Naive B cell (primary cell): Measurements from ENCODE around the gene SUN2. TPM values are rescaled to one million over a fixed set of nuclear protein-coding genes. Genes with fewer than 3 reads are reported as not detected.

Experiments
- ATAC-seq, 2 donors: fragments of 150-1000 bp; cut with Tn5 transposase; 2 replicates each; pipeline ENCODE4 v1.10.0; 2021; ENCODE audit warnings: low read depth in 2 of 2, mild to moderate bottlenecking in 2 of 2, moderate library complexity in 2 of 2
- DNase-seq: peaks from one replicate; pipeline ENCODE4 v3.0.0; 2022
- H3K27ac Mint-ChIP-seq, 6 donors: one replicate each; pipeline ENCODE4 v1.8.0; 2020 to 2022; ENCODE audit warnings: mild to moderate bottlenecking in 6 of 6, mixed read lengths in 6 of 6, moderate library complexity in 5 of 6, inconsistent platforms in 2 of 6
- H3K27me3 Mint-ChIP-seq, 3 donors: one replicate each; pipeline ENCODE4 v1.8.0; 2021 to 2022; ENCODE audit warnings: mixed read lengths in 3 of 3, mild to moderate bottlenecking in 1 of 3
- H3K36me3 Mint-ChIP-seq, 2 donors: one replicate each; pipeline ENCODE4 v1.8.0; 2020 to 2022; ENCODE audit warnings: mixed read lengths in 2 of 2, inconsistent platforms in 1 of 2, mild to moderate bottlenecking in 1 of 2
- H3K4me1 Mint-ChIP-seq, 3 donors: one replicate each; pipeline ENCODE4 v1.8.0; 2020 to 2022; ENCODE audit warnings: mixed read lengths in 3 of 3, inconsistent platforms in 1 of 3, mild to moderate bottlenecking in 1 of 3, moderate library complexity in 1 of 3
- H3K4me3 Mint-ChIP-seq, 8 donors: one replicate each; pipeline ENCODE4 v1.8.0; 2020 to 2022; ENCODE audit warnings: mild to moderate bottlenecking in 8 of 8, mixed read lengths in 8 of 8, moderate library complexity in 8 of 8, inconsistent platforms in 2 of 8
- H3K9me3 Mint-ChIP-seq, 7 donors: one replicate each; pipeline ENCODE4 v1.8.0; 2020 to 2022; ENCODE audit warnings: mixed read lengths in 7 of 7, mild to moderate bottlenecking in 5 of 7, inconsistent platforms in 2 of 7, moderate library complexity in 1 of 7
- polyA plus RNA-seq, 6 donors: library from polyadenylated mRNA; unstranded; fragments of 300-500 nt; fragmentation: Illumina TruSeq; gene quantifications; one replicate each; pipeline ENCODE4 v1.2.3, GENCODE V29; 2021; ENCODE audit warnings: low read depth in 6 of 6

The SUN2 gene
- polyA plus RNA-seq, 6 donors from 2014 or later = 146 to 327 (median 208) TPM

GRCh38 chr22:38724176-38724575 is 31.6 kb downstream of the SUN2 start:
- Mint-ChIP-seq H3K4me1 (peaks cover 15 to 20% (median 18%) of the 10 kb centered on the region in 3 donors), H3K27me3 (no peaks in the 10 kb centered on the region), H3K4me3 (no peak overlapping the region), H3K36me3 (peaks cover 16 to 40% of the 10 kb centered on the region in 2 donors), H3K9me3 (no peaks in the 10 kb centered on the region), H3K27ac (peak overlapping the region in 2 of 6 donors; percentile 44 to 78)
- ATAC-seq (no peak), DNase-seq (no peak)

DNA sequence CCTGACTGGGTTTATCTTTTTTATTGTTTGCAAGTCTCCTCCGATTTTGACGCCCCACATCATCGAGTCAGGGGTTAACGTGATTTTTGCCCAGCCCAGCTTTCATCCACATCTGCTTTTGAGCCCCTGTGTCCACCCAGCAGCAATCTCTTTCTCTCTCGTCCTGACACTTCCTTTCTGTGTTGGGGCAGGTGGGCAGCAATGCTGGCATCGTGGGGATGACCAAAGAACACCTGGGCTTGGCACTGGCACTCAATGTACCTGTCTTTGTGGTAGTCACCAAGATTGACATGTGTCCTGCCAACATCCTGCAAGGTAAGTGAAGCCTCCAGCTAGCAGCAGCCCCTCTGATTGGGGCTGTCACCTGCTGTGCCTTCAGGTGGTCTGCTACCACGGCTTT is 34.2 kb downstream of the SUN2 start:
- Mint-ChIP-seq H3K4me1 (peaks cover 13 to 23% (median 14%) of the 10 kb centered on the region in 3 donors), H3K27ac (peak overlapping the region in 3 of 6 donors; percentile 43 to 85 (median 72)), H3K9me3 (no peaks in the 10 kb centered on the region), H3K36me3 (peaks cover 16 to 39% of the 10 kb centered on the region in 2 donors), H3K4me3 (no peak overlapping the region), H3K27me3 (no peaks in the 10 kb centered on the region)
- ATAC-seq (no peak), DNase-seq (no peak)

GRCh38 chr22:38720350-38720749 is 35.4 kb downstream of the SUN2 start:
- H3K27me3 Mint-ChIP-seq = no peaks in the 10 kb centered on the region
- peaks cover 11 to 34% of the 10 kb centered on the region in 2 donors for H3K36me3 Mint-ChIP-seq
- no peak for DNase-seq
- H3K4me1 Mint-ChIP-seq = peaks cover 14 to 24% (median 14%) of the 10 kb centered on the region in 3 donors
- no peak overlapping the region for H3K27ac Mint-ChIP-seq
- no peak for ATAC-seq
- no peaks in the 10 kb centered on the region for H3K9me3 Mint-ChIP-seq
- no peak overlapping the region for H3K4me3 Mint-ChIP-seq

DNA sequence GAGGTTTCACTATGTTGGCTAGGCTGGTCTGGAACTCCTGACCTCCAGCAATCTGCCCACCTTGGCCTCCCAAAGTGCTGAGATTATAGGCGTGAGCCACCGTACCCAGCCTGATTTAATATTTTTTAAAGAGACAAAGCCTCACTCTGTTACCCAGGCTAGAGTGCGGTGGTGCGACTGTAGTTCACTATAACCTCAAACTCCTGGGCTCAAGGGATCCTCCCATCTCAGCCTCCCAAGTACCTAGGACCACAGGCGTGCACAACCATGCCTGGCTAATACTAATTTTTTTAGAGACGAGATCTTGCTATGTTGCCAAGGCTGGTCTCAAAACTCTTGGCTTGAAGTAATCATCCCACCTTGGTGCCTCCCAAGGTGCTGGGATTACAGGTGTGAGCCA is 36.6 kb downstream of the SUN2 start:
- Mint-ChIP-seq H3K27ac (no peak overlapping the region), H3K4me1 (peaks cover 15 to 28% (median 18%) of the 10 kb centered on the region in 3 donors), H3K9me3 (no peaks in the 10 kb centered on the region), H3K36me3 (peaks cover 4 to 23% of the 10 kb centered on the region in 2 donors), H3K4me3 (no peak overlapping the region), H3K27me3 (no peaks in the 10 kb centered on the region)
- DNase-seq = no peak
- no peak for ATAC-seq

- ATAC-seq (no peak), DNase-seq (no peak)
- Mint-ChIP-seq H3K4me3 (peak overlapping the region in 1 of 8 donors; percentile 12), H3K4me1 (peaks cover 22 to 34% (median 23%) of the 10 kb centered on the region in 3 donors), H3K36me3 (peaks cover 4 to 23% of the 10 kb centered on the region in 2 donors), H3K27ac (peak overlapping the region in 3 of 6 donors; percentile 8 to 83 (median 64)), H3K9me3 (no peaks in the 10 kb centered on the region), H3K27me3 (no peaks in the 10 kb centered on the region)
Observed at GRCh38 chr22:38718414-38718813, 37.4 kb downstream of the SUN2 start.

- H3K27ac Mint-ChIP-seq = peak overlapping the region in 4 of 6 donors; percentile 1 to 81 (median 46)
- no peak overlapping the region for H3K4me3 Mint-ChIP-seq
- no peaks in the 10 kb centered on the region for H3K9me3 Mint-ChIP-seq
- no peaks in the 10 kb centered on the region for H3K27me3 Mint-ChIP-seq
- H3K4me1 Mint-ChIP-seq = peaks cover 34 to 45% (median 35%) of the 10 kb centered on the region in 3 donors
- ATAC-seq = no peak
- DNase-seq = no peak
- H3K36me3 Mint-ChIP-seq = peaks cover 4 to 30% of the 10 kb centered on the region in 2 donors
Observed at GRCh38 chr22:38717244-38717643, 38.6 kb downstream of the SUN2 start.

DNA sequence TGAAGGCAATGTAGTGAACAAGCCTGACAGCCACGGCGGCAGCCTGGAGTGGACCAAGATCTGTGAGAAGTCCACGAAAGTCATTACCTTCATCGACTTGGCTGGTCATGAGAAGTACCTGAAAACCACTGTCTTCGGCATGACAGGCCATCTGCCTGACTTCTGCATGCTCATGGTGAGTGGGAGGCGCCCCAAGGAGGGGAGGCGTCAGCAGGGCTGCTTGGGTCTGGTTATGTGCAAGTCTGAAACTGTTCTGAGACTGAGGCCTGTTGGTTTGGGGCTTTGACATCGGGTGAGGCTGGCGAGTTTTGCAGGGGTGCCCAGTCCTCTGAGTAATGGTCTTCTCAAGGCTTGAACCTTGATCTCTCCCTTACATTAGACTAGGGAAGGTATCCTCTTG is 39.0 kb downstream of the SUN2 start:
- H3K9me3 Mint-ChIP-seq = no peaks in the 10 kb centered on the region
- H3K36me3 Mint-ChIP-seq = peaks cover 0 to 29% of the 10 kb centered on the region in 2 donors
- DNase-seq (no peak), ATAC-seq (no peak)
- H3K27me3 Mint-ChIP-seq = no peaks in the 10 kb centered on the region
- H3K4me1 Mint-ChIP-seq = peaks cover 38 to 49% (median 39%) of the 10 kb centered on the region in 3 donors
- H3K27ac Mint-ChIP-seq = peak overlapping the region in 5 of 6 donors; percentile 1 to 81 (median 47)
- no peak overlapping the region for H3K4me3 Mint-ChIP-seq

DNA sequence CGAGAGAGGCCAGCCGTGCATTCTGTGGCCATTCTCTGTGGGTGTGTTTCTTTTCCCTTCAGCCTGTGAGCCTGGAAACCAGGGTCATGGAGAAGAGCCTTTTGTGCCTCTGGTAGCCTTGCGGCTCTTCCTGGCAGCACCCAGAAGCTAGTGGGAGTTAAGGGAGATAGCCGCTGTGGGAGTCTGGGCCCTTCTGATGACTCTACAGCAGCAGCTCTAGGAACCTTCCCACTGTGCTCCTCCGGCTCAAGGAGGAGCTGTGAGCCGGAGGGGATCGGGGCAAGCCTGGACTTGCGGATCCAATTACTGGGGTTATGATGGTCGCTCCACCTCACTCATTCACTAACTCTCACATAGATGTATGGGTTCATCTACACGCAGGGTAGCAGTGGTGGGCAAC is 39.5 kb downstream of the SUN2 start:
- Mint-ChIP-seq H3K36me3 (peaks cover 1 to 24% of the 10 kb centered on the region in 2 donors), H3K4me3 (no peak overlapping the region), H3K9me3 (no peaks in the 10 kb centered on the region), H3K4me1 (peaks cover 39 to 47% (median 40%) of the 10 kb centered on the region in 3 donors), H3K27ac (peak overlapping the region in 3 of 6 donors; percentile 47 to 81 (median 78)), H3K27me3 (no peaks in the 10 kb centered on the region)
- no peak for DNase-seq
- ATAC-seq = no peak

DNA sequence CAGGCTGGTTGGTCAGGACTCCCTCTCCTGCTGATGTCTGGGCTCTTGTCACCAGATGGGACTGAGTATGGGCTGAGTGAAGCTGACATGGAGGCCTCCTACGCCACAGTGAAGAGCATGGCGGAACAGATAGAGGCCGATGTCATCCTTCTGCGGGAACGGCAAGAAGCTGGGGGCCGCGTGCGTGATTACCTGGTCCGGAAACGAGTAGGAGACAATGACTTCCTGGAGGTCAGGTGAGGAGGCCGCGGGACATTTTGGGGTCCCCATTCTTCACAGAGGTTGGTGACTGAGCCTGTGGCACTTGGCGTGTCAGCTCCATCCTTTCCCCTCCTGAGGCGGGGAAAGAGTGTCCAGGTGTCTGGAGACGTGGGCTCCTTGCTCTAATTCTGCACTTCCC is 39.9 kb downstream of the SUN2 start:
- Mint-ChIP-seq H3K36me3 (peaks cover 5 to 27% of the 10 kb centered on the region in 2 donors), H3K27me3 (no peaks in the 10 kb centered on the region), H3K4me3 (no peak overlapping the region), H3K9me3 (no peaks in the 10 kb centered on the region), H3K27ac (peak overlapping the region in 2 of 6 donors; percentile 24 to 57), H3K4me1 (peaks cover 44 to 51% (median 44%) of the 10 kb centered on the region in 3 donors)
- ATAC-seq (no peak), DNase-seq (no peak)

DNA sequence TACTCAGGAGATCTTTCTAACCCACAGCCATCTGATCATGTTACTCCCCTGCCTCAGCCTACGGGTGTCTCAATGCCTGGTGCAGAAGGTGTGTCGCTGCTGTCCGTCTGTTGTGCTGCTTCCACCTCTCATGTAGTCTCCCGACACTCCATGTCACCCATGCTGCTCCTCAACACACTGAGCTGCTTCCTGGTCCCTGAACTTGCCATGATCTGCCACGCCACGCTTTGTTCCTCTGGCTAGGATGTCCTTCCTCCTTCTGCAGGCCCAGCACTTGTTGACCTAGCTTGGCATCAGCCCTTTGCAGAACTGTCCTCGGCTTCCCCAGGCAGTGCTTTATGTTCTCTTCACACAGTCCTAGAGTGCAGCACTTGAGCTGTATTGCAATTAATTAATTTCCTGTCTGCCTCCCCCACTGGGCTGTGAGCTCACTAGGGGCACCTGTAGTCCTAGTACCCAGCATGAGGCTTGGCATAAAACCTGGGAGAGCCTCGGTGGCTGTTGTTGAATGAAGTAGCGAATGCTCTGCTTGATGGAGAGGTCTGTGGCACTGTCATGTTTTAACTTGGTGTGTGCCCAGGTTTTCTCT is 40.5 kb downstream of the SUN2 start:
- no peak for DNase-seq
- H3K9me3 Mint-ChIP-seq = no peaks in the 10 kb centered on the region
- H3K27me3 Mint-ChIP-seq = no peaks in the 10 kb centered on the region
- H3K4me1 Mint-ChIP-seq = peaks cover 49 to 55% (median 50%) of the 10 kb centered on the region in 3 donors
- peak overlapping the region in 3 of 8 donors; percentile 17 to 50 (median 19) for H3K4me3 Mint-ChIP-seq
- no peak for ATAC-seq
- H3K36me3 Mint-ChIP-seq = peaks cover 8 to 31% of the 10 kb centered on the region in 2 donors
- peak overlapping the region in 3 of 6 donors; percentile 24 to 58 (median 25) for H3K27ac Mint-ChIP-seq

DNA sequence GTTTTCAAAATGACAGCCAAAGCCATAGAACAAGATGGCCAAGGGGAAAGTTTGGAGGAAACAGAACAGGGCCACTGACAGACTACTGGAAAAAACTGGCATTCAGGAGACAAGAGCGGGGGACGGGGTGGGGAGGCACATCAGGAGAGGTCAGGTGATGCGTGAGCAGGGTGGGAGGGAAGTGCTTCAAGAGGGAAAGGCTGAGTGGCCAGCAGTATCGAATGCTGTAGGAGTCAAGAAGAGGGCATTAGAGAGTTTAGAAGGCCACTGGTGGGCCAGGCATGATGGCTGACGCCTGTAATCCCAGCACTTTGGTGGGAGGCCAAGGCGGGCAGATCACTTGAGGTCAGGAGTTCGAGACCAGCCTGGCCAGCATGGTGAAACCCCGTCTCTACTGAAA is 41.9 kb downstream of the SUN2 start:
- H3K27me3 Mint-ChIP-seq = no peaks in the 10 kb centered on the region
- H3K4me3 Mint-ChIP-seq = peak overlapping the region in 1 of 8 donors; percentile 45
- no peaks in the 10 kb centered on the region for H3K9me3 Mint-ChIP-seq
- H3K27ac Mint-ChIP-seq = peak overlapping the region in 4 of 6 donors; percentile 29 to 70 (median 44)
- ATAC-seq = no peak
- H3K4me1 Mint-ChIP-seq = peaks cover 63 to 67% (median 63%) of the 10 kb centered on the region in 3 donors
- peaks cover 8 to 31% of the 10 kb centered on the region in 2 donors for H3K36me3 Mint-ChIP-seq
- no peak for DNase-seq

GRCh38 chr22:38712486-38713207 is 43.2 kb downstream of the SUN2 start:
- Mint-ChIP-seq H3K36me3 (peaks cover 8 to 31% of the 10 kb centered on the region in 2 donors), H3K4me3 (peak overlapping the region in 3 of 8 donors; percentile 7 to 23 (median 21)), H3K27me3 (no peaks in the 10 kb centered on the region), H3K9me3 (no peaks in the 10 kb centered on the region), H3K4me1 (peaks cover 76 to 80% (median 76%) of the 10 kb centered on the region in 3 donors), H3K27ac (peak overlapping the region in 3 of 6 donors; percentile 12 to 77 (median 70))
- DNase-seq = no peak
- no peak for ATAC-seq

DNA sequence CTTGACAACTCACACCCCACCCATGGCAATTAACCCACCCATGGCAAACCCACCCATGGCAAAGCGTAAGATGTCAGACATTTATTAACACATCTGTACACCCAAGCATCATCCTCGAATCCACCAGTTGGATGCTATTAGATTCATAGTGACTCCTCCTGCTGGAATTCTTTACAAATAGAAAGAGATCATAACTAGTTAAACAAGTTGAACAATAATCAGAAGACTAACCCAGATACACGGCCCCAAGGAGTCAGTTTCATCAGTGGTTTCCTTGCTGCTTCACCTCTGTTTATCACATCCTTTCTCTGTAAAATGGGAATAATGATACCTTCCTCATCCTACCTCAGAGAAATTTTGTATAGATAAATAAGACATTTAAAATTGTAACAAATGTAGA is 44.9 kb downstream of the SUN2 start:
- Mint-ChIP-seq H3K4me3 (peak overlapping the region in 1 of 8 donors; percentile 2), H3K36me3 (peaks cover 8 to 18% of the 10 kb centered on the region in 2 donors), H3K27ac (peak overlapping the region; percentile 47 to 95 (median 82)), H3K4me1 (peaks cover 81 to 89% (median 86%) of the 10 kb centered on the region in 3 donors), H3K27me3 (no peaks in the 10 kb centered on the region), H3K9me3 (no peaks in the 10 kb centered on the region)
- ATAC-seq (no peak), DNase-seq (no peak)
